Neural cell (in vitro differentiated cells): ENCODE data around the gene USO1. TPM values are rescaled to one million over a fixed set of nuclear protein-coding genes. Genes with fewer than 3 reads are reported as not detected.

ENCODE experiments used
- polyA plus RNA-seq: library from polyadenylated mRNA; depleted of rRNA; stranded (reverse); fragments of >200 nt; gene quantifications from 2 replicates; pipeline ENCODE4 v1.2.3, GENCODE V29; 2014
- small RNA-seq, 3 experiments: library from RNA; depleted of rRNA; stranded (forward); fragments of <200 nt; gene quantifications; one replicate each; pipeline ENCODE3, GENCODE V24; 2012

Gene USO1
- polyA plus RNA-seq, 1 donor from 2014 or later = 40.0 TPM

Small RNA genes lying within 50 kb of the gene (small RNA-seq; reads per million reads assigned to genes)
- 0 to 0.82 (median 0.10) reads per million in 3 experiments for gene RNU2-16P

Other genes with a start within 250 kb of the USO1 start
- gene RCHY1, start 210.2 kb upstream of the USO1 start, polyA plus RNA-seq = 58.8 and 70.6 TPM in 2 replicates
- gene THAP6, start 210.1 kb upstream of the USO1 start, polyA plus RNA-seq = 35.3 and 42.9 TPM in 2 replicates
- 0.17 and 2.5 TPM in 2 replicates for gene ODAPH, start 168.5 kb upstream of the USO1 start, polyA plus RNA-seq
- gene CDKL2, start 94.0 kb upstream of the USO1 start, polyA plus RNA-seq = 25.7 and 28.4 TPM in 2 replicates
- gene G3BP2, start 51.2 kb upstream of the USO1 start, polyA plus RNA-seq = 329 and 332 TPM in 2 replicates
- gene PPEF2, start 177.9 kb downstream of the USO1 start, polyA plus RNA-seq = 0.28 TPM in 1 of 2 replicates, not detected in the other
- gene NAAA, start 216.4 kb downstream of the USO1 start, polyA plus RNA-seq = 7.3 and 11.9 TPM in 2 replicates